WTC11 (cell line): ENCODE data around the gene SMARCD1.

ENCODE experiments used
- CBFB ChIP-seq: sonication (generic); formaldehyde crosslinking; IDR thresholded peaks from 2 replicates; pipeline ENCODE4 v1.8.1; 2022; ENCODE audit warnings: mild to moderate bottlenecking, low read depth, missing genetic modification reagents
- ELF4 ChIP-seq: sonication (generic); formaldehyde crosslinking; IDR thresholded peaks from 2 replicates; pipeline ENCODE4 v1.8.1; 2022; ENCODE audit warnings: low read depth, mild to moderate bottlenecking, moderate library complexity, missing genetic modification reagents
- GABPB1 ChIP-seq: sonication (generic); formaldehyde crosslinking; IDR thresholded peaks from 2 replicates; pipeline ENCODE4 v1.8.1; 2023; ENCODE audit warnings: mild to moderate bottlenecking, missing genetic modification reagents
- KAT7 ChIP-seq: sonication (generic); formaldehyde crosslinking; IDR thresholded peaks from 2 replicates; pipeline ENCODE4 v1.8.1; 2023; ENCODE audit warnings: missing genetic modification reagents, mild to moderate bottlenecking, borderline replicate concordance
- MYBL2 ChIP-seq: sonication (generic); formaldehyde crosslinking; IDR thresholded peaks from 2 replicates; pipeline ENCODE4 v1.8.1; 2023; ENCODE audit warnings: mild to moderate bottlenecking, moderate library complexity, missing genetic modification reagents
- RELA ChIP-seq: sonication (generic); formaldehyde crosslinking; IDR thresholded peaks from 2 replicates; pipeline ENCODE4 v1.8.1; 2022; ENCODE audit warnings: missing genetic modification reagents, mild to moderate bottlenecking, borderline replicate concordance
- SP1 ChIP-seq: sonication (generic); formaldehyde crosslinking; conservative IDR thresholded peaks from 2 replicates; pipeline ENCODE4 v1.8.1; 2022; ENCODE audit warnings: missing genetic modification reagents
- TCF7 ChIP-seq: sonication (generic); formaldehyde crosslinking; IDR thresholded peaks from 2 replicates; pipeline ENCODE4 v1.8.0; 2022; ENCODE audit warnings: mild to moderate bottlenecking, low read depth, missing genetic modification reagents, moderate library complexity
- TEAD4 ChIP-seq: sonication (generic); formaldehyde crosslinking; IDR thresholded peaks from 2 replicates; pipeline ENCODE4 v1.8.0; 2022; ENCODE audit warnings: mild to moderate bottlenecking, missing genetic modification reagents
- TF ChIP-seq, protein P1 (sequence below): fragments of 200-600 bp; IDR thresholded peaks from 2 replicates; pipeline ENCODE4 v1.8.0; 2022; ENCODE audit warnings: antibody characterized with exemption
- TF ChIP-seq, protein P2 (sequence below): sonication (generic); formaldehyde crosslinking; IDR thresholded peaks from 2 replicates; pipeline ENCODE4 v1.8.1; 2023; ENCODE audit warnings: mild to moderate bottlenecking, missing genetic modification reagents, moderate library complexity
- TF ChIP-seq, protein P3 (sequence below): sonication (generic); formaldehyde crosslinking; conservative IDR thresholded peaks from 2 replicates; pipeline ENCODE4 v1.8.1; 2022; ENCODE audit warnings: mild to moderate bottlenecking, missing genetic modification reagents
- TF ChIP-seq, protein P4 (sequence below): sonication (generic); formaldehyde crosslinking; IDR thresholded peaks from 2 replicates; pipeline ENCODE4 v1.8.1; 2022; ENCODE audit warnings: low read depth, mild to moderate bottlenecking, moderate library complexity, missing genetic modification reagents, borderline replicate concordance
- TF ChIP-seq, protein P5 (sequence below): sonication (generic); formaldehyde crosslinking; IDR thresholded peaks from 2 replicates; pipeline ENCODE4 v1.8.1; 2022; ENCODE audit warnings: low read depth, missing genetic modification reagents, borderline replicate concordance

DNA sequence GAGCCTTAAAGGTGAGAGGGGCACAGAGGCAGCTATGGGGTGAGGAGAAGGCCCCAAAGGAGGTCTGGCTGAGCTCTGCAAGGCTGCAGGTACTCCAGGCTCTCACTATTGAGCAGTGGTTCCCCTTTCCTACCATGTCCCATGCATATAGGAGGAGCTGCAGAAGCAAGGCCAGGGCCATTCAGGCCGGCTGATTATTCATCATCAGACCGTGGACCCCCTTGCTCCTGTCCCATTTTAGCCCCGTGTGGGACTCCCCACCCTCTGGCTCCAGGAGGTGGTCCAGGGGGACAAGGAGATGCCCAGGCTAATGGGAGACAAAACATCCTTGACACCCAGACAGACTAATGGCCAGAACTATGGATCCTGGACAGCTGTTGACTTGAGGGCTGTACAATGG is 21.8 kb downstream of the SMARCD1 start:
- TF ChIP-seq TCF7 (CRISPR knock-in tag) (no peak), RELA (CRISPR knock-in tag) (no peak), MYBL2 (CRISPR knock-in tag) (no peak), KAT7 (CRISPR knock-in tag) (no peak), TEAD4 (CRISPR knock-in tag) (no peak), ELF4 (no peak), GABPB1 (no peak), SP1 (CRISPR knock-in tag) (no peak), CBFB (CRISPR knock-in tag) (no peak)
- TF ChIP-seq, protein P1, sequence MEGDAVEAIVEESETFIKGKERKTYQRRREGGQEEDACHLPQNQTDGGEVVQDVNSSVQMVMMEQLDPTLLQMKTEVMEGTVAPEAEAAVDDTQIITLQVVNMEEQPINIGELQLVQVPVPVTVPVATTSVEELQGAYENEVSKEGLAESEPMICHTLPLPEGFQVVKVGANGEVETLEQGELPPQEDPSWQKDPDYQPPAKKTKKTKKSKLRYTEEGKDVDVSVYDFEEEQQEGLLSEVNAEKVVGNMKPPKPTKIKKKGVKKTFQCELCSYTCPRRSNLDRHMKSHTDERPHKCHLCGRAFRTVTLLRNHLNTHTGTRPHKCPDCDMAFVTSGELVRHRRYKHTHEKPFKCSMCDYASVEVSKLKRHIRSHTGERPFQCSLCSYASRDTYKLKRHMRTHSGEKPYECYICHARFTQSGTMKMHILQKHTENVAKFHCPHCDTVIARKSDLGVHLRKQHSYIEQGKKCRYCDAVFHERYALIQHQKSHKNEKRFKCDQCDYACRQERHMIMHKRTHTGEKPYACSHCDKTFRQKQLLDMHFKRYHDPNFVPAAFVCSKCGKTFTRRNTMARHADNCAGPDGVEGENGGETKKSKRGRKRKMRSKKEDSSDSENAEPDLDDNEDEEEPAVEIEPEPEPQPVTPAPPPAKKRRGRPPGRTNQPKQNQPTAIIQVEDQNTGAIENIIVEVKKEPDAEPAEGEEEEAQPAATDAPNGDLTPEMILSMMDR: no peak
- TF ChIP-seq, protein P2, sequence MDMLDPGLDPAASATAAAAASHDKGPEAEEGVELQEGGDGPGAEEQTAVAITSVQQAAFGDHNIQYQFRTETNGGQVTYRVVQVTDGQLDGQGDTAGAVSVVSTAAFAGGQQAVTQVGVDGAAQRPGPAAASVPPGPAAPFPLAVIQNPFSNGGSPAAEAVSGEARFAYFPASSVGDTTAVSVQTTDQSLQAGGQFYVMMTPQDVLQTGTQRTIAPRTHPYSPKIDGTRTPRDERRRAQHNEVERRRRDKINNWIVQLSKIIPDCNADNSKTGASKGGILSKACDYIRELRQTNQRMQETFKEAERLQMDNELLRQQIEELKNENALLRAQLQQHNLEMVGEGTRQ (CRISPR knock-in tag): no peak
- TF ChIP-seq, protein P3, sequence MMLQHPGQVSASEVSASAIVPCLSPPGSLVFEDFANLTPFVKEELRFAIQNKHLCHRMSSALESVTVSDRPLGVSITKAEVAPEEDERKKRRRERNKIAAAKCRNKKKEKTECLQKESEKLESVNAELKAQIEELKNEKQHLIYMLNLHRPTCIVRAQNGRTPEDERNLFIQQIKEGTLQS: no peak
- TF ChIP-seq, protein P4, sequence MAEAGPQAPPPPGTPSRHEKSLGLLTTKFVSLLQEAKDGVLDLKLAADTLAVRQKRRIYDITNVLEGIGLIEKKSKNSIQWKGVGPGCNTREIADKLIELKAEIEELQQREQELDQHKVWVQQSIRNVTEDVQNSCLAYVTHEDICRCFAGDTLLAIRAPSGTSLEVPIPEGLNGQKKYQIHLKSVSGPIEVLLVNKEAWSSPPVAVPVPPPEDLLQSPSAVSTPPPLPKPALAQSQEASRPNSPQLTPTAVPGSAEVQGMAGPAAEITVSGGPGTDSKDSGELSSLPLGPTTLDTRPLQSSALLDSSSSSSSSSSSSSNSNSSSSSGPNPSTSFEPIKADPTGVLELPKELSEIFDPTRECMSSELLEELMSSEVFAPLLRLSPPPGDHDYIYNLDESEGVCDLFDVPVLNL: no peak
- TF ChIP-seq, protein P5, sequence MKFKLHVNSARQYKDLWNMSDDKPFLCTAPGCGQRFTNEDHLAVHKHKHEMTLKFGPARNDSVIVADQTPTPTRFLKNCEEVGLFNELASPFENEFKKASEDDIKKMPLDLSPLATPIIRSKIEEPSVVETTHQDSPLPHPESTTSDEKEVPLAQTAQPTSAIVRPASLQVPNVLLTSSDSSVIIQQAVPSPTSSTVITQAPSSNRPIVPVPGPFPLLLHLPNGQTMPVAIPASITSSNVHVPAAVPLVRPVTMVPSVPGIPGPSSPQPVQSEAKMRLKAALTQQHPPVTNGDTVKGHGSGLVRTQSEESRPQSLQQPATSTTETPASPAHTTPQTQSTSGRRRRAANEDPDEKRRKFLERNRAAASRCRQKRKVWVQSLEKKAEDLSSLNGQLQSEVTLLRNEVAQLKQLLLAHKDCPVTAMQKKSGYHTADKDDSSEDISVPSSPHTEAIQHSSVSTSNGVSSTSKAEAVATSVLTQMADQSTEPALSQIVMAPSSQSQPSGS: no peak
